Effector memory CD4-positive, alpha-beta T cell (primary cell): ENCODE results near the gene INHBE.
A peak's percentile ranks its signal among the peaks of the same experiment; 100 is the strongest.
"Not testable (repeated sequence)": the region's sequence is repeated elsewhere in the genome, so short reads cannot be mapped to it uniquely, and the experiment has no call there.

Experiments
- DNase-seq, 3 donors: peaks; one replicate each; pipeline ENCODE4 v3.0.0-alpha.2; 2020
- H3K27ac ChIP-seq: 2 replicates; pipeline ENCODE4 v1.7.0; 2013; ENCODE audit warnings: mild to moderate bottlenecking, low read length, moderate library complexity; ENCODE audit not compliant: insufficient read depth, poor library complexity, severe bottlenecking
- H3K27me3 ChIP-seq: replicated peaks from 2 replicates; pipeline ENCODE4 v1.7.0; 2013; ENCODE audit warnings: mild to moderate bottlenecking, low read length; ENCODE audit not compliant: insufficient read depth, control insufficient read depth, poor library complexity, severe bottlenecking
- H3K36me3 ChIP-seq: 2 replicates; pipeline ENCODE4 v1.7.0; 2013; ENCODE audit warnings: mild to moderate bottlenecking, low read length, moderate library complexity; ENCODE audit not compliant: control insufficient read depth, insufficient read depth
- H3K4me1 ChIP-seq: 2 replicates; pipeline ENCODE4 v1.7.0; 2013; ENCODE audit warnings: low read length, mild to moderate bottlenecking; ENCODE audit not compliant: control insufficient read depth, insufficient read depth, poor library complexity, severe bottlenecking
- H3K4me3 ChIP-seq: 2 replicates; pipeline ENCODE4 v1.7.0; 2013; ENCODE audit warnings: low read length, low read depth, mild to moderate bottlenecking; ENCODE audit not compliant: insufficient read depth, poor library complexity, severe bottlenecking
- H3K9me3 ChIP-seq: 2 replicates; pipeline ENCODE4 v1.7.0; 2013; ENCODE audit warnings: mild to moderate bottlenecking, low read length, moderate library complexity; ENCODE audit not compliant: control insufficient read depth

Gene INHBE

GRCh38 chr12:57483466-57483865 is 28.4 kb downstream of the INHBE start:
- H3K4me3 ChIP-seq: no peak overlapping the region
- no peak for DNase-seq

GRCh38 chr12:57485695-57486094 is 30.6 kb downstream of the INHBE start:
- Histone ChIP-seq H3K36me3 (peaks cover 9% of the 10 kb centered on the region), H3K4me3 (no peak overlapping the region), H3K4me1 (peaks cover 15% of the 10 kb centered on the region), H3K27ac (no peak overlapping the region), H3K9me3 (no peaks in the 10 kb centered on the region), H3K27me3 (no peaks in the 10 kb centered on the region)
- DNase-seq: no peak

More at GRCh38 chr12:57483466-57483865, 28.4 kb downstream of the INHBE start:
- Histone ChIP-seq H3K27me3 (no peaks in the 10 kb centered on the region), H3K27ac (no peak overlapping the region), H3K9me3 (no peaks in the 10 kb centered on the region), H3K4me1 (peaks cover 29% of the 10 kb centered on the region), H3K36me3 (no peaks in the 10 kb centered on the region)

- H3K27ac ChIP-seq: peak overlapping the region; percentile 12
- DNase-seq: no peak
- no peaks in the 10 kb centered on the region for H3K9me3 ChIP-seq
- peaks cover 21% of the 10 kb centered on the region for H3K36me3 ChIP-seq
- H3K4me1 ChIP-seq: peaks cover 9% of the 10 kb centered on the region
- H3K4me3 ChIP-seq: no peak overlapping the region
- H3K27me3 ChIP-seq: no peaks in the 10 kb centered on the region
These were observed 32.0 kb downstream of the INHBE start for GRCh38 chr12:57487055-57487596.

GRCh38 chr12:57487597-57488401 is 32.7 kb downstream of the INHBE start, which contains the start of gene MARS1:
MARS1 (plus strand) TSS chr12:57488068; CDS start chr12:57488091, 23 bp downstream.
- H3K27me3 ChIP-seq: no peaks in the 10 kb centered on the region

GRCh38 chr12:57488402-57489156 is 33.5 kb downstream of the INHBE start:
- peak overlapping the region; percentile 77 for H3K4me3 ChIP-seq
- peaks cover 27% of the 10 kb centered on the region for H3K36me3 ChIP-seq
- no peak for DNase-seq
- H3K27me3 ChIP-seq: no peaks in the 10 kb centered on the region
- peaks cover 9% of the 10 kb centered on the region for H3K4me1 ChIP-seq
- H3K9me3 ChIP-seq: no peaks in the 10 kb centered on the region
- H3K27ac ChIP-seq: peak overlapping the region; percentile 81

More at GRCh38 chr12:57487597-57488401, 32.7 kb downstream of the INHBE start, which contains the start of gene MARS1:
- H3K36me3 ChIP-seq: peaks cover 26% of the 10 kb centered on the region
- peaks cover 9% of the 10 kb centered on the region for H3K4me1 ChIP-seq
- H3K4me3 ChIP-seq: peak within 1 kb of the TSS; percentile 77
- DNase-seq: peak; percentile 83 to 90 (median 90)
- H3K9me3 ChIP-seq: no peaks in the 10 kb centered on the region
- H3K27ac ChIP-seq: peak within 1 kb of the TSS; percentile 81

GRCh38 chr12:57489157-57489641 is 34.1 kb downstream of the INHBE start:
- Histone ChIP-seq H3K9me3 (no peaks in the 10 kb centered on the region), H3K27me3 (no peaks in the 10 kb centered on the region), H3K4me3 (peak overlapping the region; percentile 77), H3K27ac (peak overlapping the region; percentile 81), H3K36me3 (peaks cover 27% of the 10 kb centered on the region), H3K4me1 (peaks cover 9% of the 10 kb centered on the region)
- DNase-seq: no peak

- H3K27me3 ChIP-seq: no peaks in the 10 kb centered on the region
- H3K36me3 ChIP-seq: peaks cover 27% of the 10 kb centered on the region
- no peak overlapping the region for H3K4me3 ChIP-seq
- H3K4me1 ChIP-seq: peaks cover 9% of the 10 kb centered on the region
- no peaks in the 10 kb centered on the region for H3K9me3 ChIP-seq
- H3K27ac ChIP-seq: no peak overlapping the region
- DNase-seq: no peak
These were observed 35.0 kb downstream of the INHBE start for GRCh38 chr12:57490126-57490525.

GRCh38 chr12:57491393-57492280 is 36.5 kb downstream of the INHBE start:
- Histone ChIP-seq H3K4me1 (peaks cover 9% of the 10 kb centered on the region), H3K4me3 (no peak overlapping the region), H3K27ac (no peak overlapping the region), H3K27me3 (no peaks in the 10 kb centered on the region), H3K9me3 (no peaks in the 10 kb centered on the region), H3K36me3 (peaks cover 31% of the 10 kb centered on the region)
- DNase-seq: no peak

GRCh38 chr12:57495051-57495701 is 40.1 kb downstream of the INHBE start:
- DNase-seq, H3K4me1 ChIP-seq, H3K4me3 ChIP-seq, H3K27me3 ChIP-seq, H3K27ac ChIP-seq, H3K9me3 ChIP-seq: not testable (repeated sequence)
- H3K36me3 ChIP-seq: peaks cover 46% of the 10 kb centered on the region
